DND-41 (cell line): ENCODE measurements around the gene TOR2A.

Source experiments
- ATAC-seq: fragments of 200-7000 bp; cut with Tn5 transposase; 3 replicates; pipeline ENCODE4 v1.9.1; 2021; ENCODE audit warnings: low read depth; ENCODE audit not compliant: insufficient read depth
- DNase-seq: peaks from one replicate; pipeline ENCODE4 v3.0.0-alpha.2; 2020
- H2AFZ ChIP-seq: 2 replicates; pipeline ENCODE4 v1.6.0; 2012; ENCODE audit warnings: low read depth, low read length
- H3K27ac ChIP-seq: 2 replicates; pipeline ENCODE4 v1.5.1; 2012; ENCODE audit warnings: low read length, inconsistent platforms
- H3K27me3 ChIP-seq: fragments of 200-600 bp; sonication (generic); 2 replicates; pipeline ENCODE4 v1.6.0; 2012; ENCODE audit warnings: low read length, mild to moderate bottlenecking, inconsistent platforms; ENCODE audit not compliant: insufficient read depth, poor library complexity
- H3K36me3 ChIP-seq: 2 replicates; pipeline ENCODE4 v1.5.1; 2012; ENCODE audit warnings: low read length, inconsistent platforms; ENCODE audit not compliant: insufficient read depth
- H3K4me1 ChIP-seq: 2 replicates; pipeline ENCODE4 v1.5.1; 2012; ENCODE audit warnings: mild to moderate bottlenecking, low read length; ENCODE audit not compliant: insufficient read depth
- H3K4me2 ChIP-seq: 2 replicates; pipeline ENCODE4 v1.6.0; 2012; ENCODE audit warnings: mild to moderate bottlenecking, moderate library complexity, low read length, inconsistent platforms; ENCODE audit not compliant: insufficient read depth
- H3K4me3 ChIP-seq, 2 experiments: fragments of 200-600 bp in 1 of 2; shearing (Covaris generic) in 1 of 2; 2 replicates each; pipeline ENCODE4 v1.5.1; 2012 to 2016; ENCODE audit warnings: inconsistent platforms in 2 of 2, low read length in 2 of 2, mild to moderate bottlenecking in 2 of 2, low read depth in 1 of 2, moderate library complexity in 1 of 2
- H3K79me2 ChIP-seq: 2 replicates; pipeline ENCODE4 v1.6.0; 2012; ENCODE audit warnings: low read length, inconsistent platforms; ENCODE audit not compliant: insufficient read depth
- H3K9ac ChIP-seq: 2 replicates; pipeline ENCODE4 v1.6.0; 2012; ENCODE audit warnings: low read depth, mild to moderate bottlenecking, inconsistent platforms, low read length, moderate library complexity
- H3K9me3 ChIP-seq: 2 replicates; pipeline ENCODE4 v1.5.1; 2012; ENCODE audit warnings: low read length, moderate library complexity, mild to moderate bottlenecking, inconsistent platforms; ENCODE audit not compliant: insufficient read depth, severe bottlenecking
- H4K20me1 ChIP-seq: 2 replicates; pipeline ENCODE4 v1.6.0; 2012; ENCODE audit warnings: low read length; ENCODE audit not compliant: insufficient read depth
- EZH2 ChIP-seq: IDR thresholded peaks from 3 replicates; pipeline ENCODE4 v1.6.1; 2012; ENCODE audit warnings: borderline replicate concordance, low read depth, mild to moderate bottlenecking, moderate library complexity, low read length, inconsistent platforms; ENCODE audit not compliant: severe bottlenecking
- TF ChIP-seq, protein P1 (sequence below): IDR thresholded peaks from 2 replicates; pipeline ENCODE4 v1.5.1; 2012; ENCODE audit warnings: borderline replicate concordance, low read length, moderate library complexity, mild to moderate bottlenecking; ENCODE audit not compliant: poor library complexity, severe bottlenecking; ENCODE audit errors: extremely low read depth

Gene TOR2A

DNA sequence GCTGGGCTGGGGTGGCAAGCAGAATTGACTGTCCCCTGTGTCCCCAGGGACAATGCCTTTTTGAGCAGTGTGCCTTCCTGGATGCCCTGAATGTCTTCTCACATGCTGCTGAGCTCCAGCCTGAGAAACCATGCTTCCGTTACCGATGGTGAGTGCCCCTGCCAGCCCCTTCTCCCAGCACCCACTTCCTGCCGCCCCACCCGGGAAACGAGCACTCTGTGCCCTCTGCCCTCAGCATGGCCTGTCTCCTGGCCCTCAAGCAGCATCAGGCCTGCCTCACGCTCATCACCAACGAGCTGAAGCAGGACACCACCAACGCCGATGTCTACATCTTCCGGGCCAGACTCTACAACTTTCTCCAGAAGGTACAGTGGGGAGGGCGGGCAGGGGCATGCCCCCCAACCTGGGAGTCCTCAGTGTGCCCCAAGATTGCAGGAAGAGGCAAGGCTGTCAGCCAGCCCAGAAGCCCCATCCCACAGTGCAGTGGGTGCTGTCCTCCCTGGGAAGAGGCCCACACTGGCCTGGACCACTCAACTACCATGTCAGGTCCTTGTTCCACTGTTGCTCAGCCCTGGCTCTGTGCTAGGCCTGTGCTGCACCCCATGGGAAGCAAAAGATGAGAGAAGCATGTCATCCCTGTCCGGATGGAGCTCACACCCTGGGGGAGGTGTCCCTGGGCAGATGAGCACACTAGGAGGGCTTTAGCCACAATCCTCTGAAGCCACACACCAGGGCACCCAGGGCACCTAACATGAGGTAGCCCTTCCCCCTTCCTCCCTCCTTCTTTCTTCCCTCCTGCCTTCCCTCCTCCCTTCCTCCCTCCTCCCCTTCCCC, 14.8 kb downstream of the TOR2A start:
- ATAC-seq, result peak; percentile 60
- H3K79me2 ChIP-seq, result no peaks in the 10 kb centered on the region
- no peaks in the 10 kb centered on the region for H3K9me3 ChIP-seq
- 0 out of 2 replicates have a peak overlapping the region, but pooled peaks have one; percentile 0 for H2AFZ ChIP-seq
- H3K9ac ChIP-seq, result peak overlapping the region; percentile 34
- peak overlapping the region; percentile 78 for H3K27ac ChIP-seq
- no peaks in the 10 kb centered on the region for H3K27me3 ChIP-seq
- no peak overlapping the region for H3K4me3 ChIP-seq
- peak; percentile 77 for DNase-seq
- no peaks in the 10 kb centered on the region for H3K36me3 ChIP-seq
- H3K4me1 ChIP-seq, result peaks cover 30% of the 10 kb centered on the region
- H4K20me1 ChIP-seq, result no peaks in the 10 kb centered on the region
- TF ChIP-seq, protein P1, sequence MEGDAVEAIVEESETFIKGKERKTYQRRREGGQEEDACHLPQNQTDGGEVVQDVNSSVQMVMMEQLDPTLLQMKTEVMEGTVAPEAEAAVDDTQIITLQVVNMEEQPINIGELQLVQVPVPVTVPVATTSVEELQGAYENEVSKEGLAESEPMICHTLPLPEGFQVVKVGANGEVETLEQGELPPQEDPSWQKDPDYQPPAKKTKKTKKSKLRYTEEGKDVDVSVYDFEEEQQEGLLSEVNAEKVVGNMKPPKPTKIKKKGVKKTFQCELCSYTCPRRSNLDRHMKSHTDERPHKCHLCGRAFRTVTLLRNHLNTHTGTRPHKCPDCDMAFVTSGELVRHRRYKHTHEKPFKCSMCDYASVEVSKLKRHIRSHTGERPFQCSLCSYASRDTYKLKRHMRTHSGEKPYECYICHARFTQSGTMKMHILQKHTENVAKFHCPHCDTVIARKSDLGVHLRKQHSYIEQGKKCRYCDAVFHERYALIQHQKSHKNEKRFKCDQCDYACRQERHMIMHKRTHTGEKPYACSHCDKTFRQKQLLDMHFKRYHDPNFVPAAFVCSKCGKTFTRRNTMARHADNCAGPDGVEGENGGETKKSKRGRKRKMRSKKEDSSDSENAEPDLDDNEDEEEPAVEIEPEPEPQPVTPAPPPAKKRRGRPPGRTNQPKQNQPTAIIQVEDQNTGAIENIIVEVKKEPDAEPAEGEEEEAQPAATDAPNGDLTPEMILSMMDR, result no peak
- no peak for TF ChIP-seq EZH2
- peak overlapping the region; percentile 11; the same call in 1 of the 2 replicates for H3K4me2 ChIP-seq

DNA sequence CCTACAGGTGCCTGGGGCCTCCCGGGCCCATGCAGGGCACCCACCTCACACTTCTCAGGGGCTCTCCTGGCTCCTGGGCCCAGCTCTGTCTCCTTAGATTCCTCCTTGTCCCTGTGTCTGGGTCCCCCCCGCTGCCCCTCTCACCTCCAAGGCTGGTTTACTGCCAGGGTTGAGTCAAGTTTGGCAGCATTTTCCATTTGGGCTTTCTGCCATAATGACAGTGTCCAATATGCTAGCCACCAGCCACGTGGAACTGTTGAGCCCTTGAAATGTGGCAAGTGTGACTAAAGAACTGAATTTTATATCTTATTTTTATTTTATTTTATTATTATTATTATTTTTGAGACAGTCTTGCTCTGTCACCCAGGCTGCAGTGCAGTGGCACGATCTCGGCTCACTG, 17.3 kb downstream of the TOR2A start:
- H3K4me1 ChIP-seq, result peaks cover 42% of the 10 kb centered on the region
- no peaks in the 10 kb centered on the region; the same call in 1 of the 2 replicates for H4K20me1 ChIP-seq
- no peak overlapping the region for H3K9ac ChIP-seq
- TF ChIP-seq, protein P1, result no peak
- TF ChIP-seq EZH2, result no peak
- ATAC-seq (no peak), DNase-seq (no peak)
- H3K27me3 ChIP-seq, result no peaks in the 10 kb centered on the region
- H3K9me3 ChIP-seq, result no peaks in the 10 kb centered on the region
- H3K4me3 ChIP-seq, result no peak overlapping the region
- no peak overlapping the region for H3K27ac ChIP-seq
- H3K36me3 ChIP-seq, result no peaks in the 10 kb centered on the region
- no peak overlapping the region for H2AFZ ChIP-seq
- H3K4me2 ChIP-seq, result no peak overlapping the region
- H3K79me2 ChIP-seq, result no peaks in the 10 kb centered on the region

DNA sequence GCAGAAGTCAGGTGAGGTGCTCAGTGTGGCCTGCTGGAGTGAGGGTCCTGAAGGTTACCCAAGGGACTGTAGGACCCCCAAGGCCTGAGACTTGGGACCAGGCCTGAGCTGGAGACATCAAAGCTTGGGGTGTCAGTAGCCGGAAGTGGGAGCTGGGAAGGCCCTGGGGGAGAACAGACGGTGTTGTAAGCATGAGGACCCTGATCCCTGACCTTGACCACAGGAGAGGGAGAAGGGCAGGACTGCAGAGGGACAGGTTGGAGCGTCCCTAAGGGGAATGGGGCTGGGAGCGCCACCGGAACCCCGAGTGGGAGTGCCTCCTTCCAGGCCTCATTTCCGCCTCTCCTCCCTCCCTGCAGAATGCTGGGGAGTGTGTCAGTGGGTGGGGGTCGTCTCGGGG, 18.7 kb downstream of the TOR2A start:
- Histone ChIP-seq H3K4me2 (peak overlapping the region; percentile 77), H3K9me3 (no peaks in the 10 kb centered on the region), H3K27ac (no peak overlapping the region), H3K4me1 (peaks cover 50% of the 10 kb centered on the region), H3K9ac (peak overlapping the region; percentile 60; the same call in 1 of the 2 replicates), H3K79me2 (no peaks in the 10 kb centered on the region), H3K4me3 (peak overlapping the region; percentile 44 to 77; a peak in 3 of 4 replicates), H3K27me3 (no peaks in the 10 kb centered on the region), H4K20me1 (peaks cover 12% of the 10 kb centered on the region), H2AFZ (no peak overlapping the region), H3K36me3 (no peaks in the 10 kb centered on the region)
- no peak for DNase-seq
- no peak for ATAC-seq
- TF ChIP-seq, protein P1, result no peak
- no peak for TF ChIP-seq EZH2
